Activated naive CD8-positive, alpha-beta T cell treated with anti-CD3 and anti-CD28 coated beads, Interleukin-2, amount 10 ng/mL, durations not matched to agents 7 days and 5 days (primary cell): ENCODE data around the gene ARHGEF4. TPM values are rescaled to one million over a fixed set of nuclear protein-coding genes. Genes with fewer than 3 reads are reported as not detected.

Experiments
- ATAC-seq: fragments of 150-1000 bp; cut with Tn5 transposase; one replicate; pipeline ENCODE4 v1.10.0; 2021; ENCODE audit warnings: low read depth, moderate library complexity
- POLR2A ChIA-PET: fragments of 350-600 bp; sonication (Branson Sonifier 250); formaldehyde crosslinking; loops from one replicate; lab custom pipeline; 2021; ENCODE audit warnings: antibody characterized with exemption; lab: Charles Lee
- DNase-seq: peaks from one replicate; pipeline ENCODE4 v3.0.0; 2021
- H3K27ac Mint-ChIP-seq: one replicate; pipeline ENCODE4 v1.8.0; 2022; ENCODE audit warnings: mild to moderate bottlenecking, mixed read lengths
- H3K27me3 Mint-ChIP-seq: one replicate; pipeline ENCODE4 v1.8.0; 2022; ENCODE audit warnings: mild to moderate bottlenecking, moderate library complexity, mixed read lengths
- H3K36me3 Mint-ChIP-seq: one replicate; pipeline ENCODE4 v1.8.0; 2021; ENCODE audit warnings: mild to moderate bottlenecking, mixed read lengths
- H3K4me1 Mint-ChIP-seq: one replicate; pipeline ENCODE4 v1.8.0; 2021; ENCODE audit warnings: mixed read lengths
- H3K4me3 Mint-ChIP-seq: one replicate; pipeline ENCODE4 v1.8.0; 2022; ENCODE audit warnings: mild to moderate bottlenecking, moderate library complexity, mixed read lengths
- H3K9me3 Mint-ChIP-seq: one replicate; pipeline ENCODE4 v1.8.0; 2021; ENCODE audit warnings: mixed read lengths
- total RNA-seq, 2 experiments: library from RNA; stranded (reverse); gene quantifications; one replicate each; pipeline ENCODE4 v1.2.3, GENCODE V29; 2021

The ARHGEF4 gene
- total RNA-seq, 2 experiments from 2014 or later, result 3.7 to 5.4 TPM

DNA sequence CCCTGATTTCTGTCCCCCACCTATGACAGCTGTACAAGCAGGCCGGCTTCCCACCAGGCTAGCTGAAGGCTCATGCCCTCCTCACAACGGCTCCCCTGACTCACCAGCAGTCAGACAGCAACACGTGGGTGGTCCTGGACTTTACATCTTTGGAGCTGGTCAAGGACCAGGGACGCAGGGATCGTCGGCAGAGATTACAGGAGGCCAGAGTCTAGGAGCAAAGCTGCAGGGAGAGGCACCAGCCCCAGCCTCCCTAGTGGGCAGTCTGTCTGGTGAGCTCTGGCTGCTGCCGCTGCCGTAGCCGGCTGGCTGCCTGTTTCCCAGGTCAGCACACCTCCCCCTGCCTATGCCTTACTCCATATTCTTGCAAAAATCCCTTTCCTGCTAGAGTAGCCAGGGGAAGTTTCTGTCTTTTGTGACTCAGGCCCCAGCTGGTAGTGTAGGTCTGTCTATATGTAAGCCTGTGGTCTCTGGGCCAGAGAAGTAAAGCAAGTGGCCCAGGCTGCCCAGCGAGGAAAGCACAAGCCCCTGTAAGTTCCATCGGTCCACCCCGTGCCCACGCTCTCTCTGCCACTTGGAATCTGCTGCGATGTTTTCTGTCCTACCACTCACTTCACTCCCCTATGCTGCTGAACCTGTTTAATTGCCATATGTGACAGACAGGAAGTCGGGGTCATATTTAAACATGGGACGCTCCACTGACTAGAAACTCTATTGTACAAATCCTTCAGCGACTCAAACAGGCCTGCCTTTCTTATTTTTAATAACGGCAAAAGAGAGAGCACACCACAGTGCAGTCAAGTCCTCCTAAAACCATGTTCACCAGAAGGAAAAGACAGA, 2.4 kb upstream of the ARHGEF4 start:
- no peaks in the 10 kb centered on the region for H3K9me3 Mint-ChIP-seq
- no peak overlapping the region for H3K27ac Mint-ChIP-seq
- POLR2A ChIA-PET, result no interaction called here
- H3K36me3 Mint-ChIP-seq, result no peaks in the 10 kb centered on the region
- peaks cover 44% of the 10 kb centered on the region for H3K27me3 Mint-ChIP-seq
- no peak for ATAC-seq
- H3K4me1 Mint-ChIP-seq, result no peaks in the 10 kb centered on the region
- no peak overlapping the region for H3K4me3 Mint-ChIP-seq
- no peak for DNase-seq

DNA sequence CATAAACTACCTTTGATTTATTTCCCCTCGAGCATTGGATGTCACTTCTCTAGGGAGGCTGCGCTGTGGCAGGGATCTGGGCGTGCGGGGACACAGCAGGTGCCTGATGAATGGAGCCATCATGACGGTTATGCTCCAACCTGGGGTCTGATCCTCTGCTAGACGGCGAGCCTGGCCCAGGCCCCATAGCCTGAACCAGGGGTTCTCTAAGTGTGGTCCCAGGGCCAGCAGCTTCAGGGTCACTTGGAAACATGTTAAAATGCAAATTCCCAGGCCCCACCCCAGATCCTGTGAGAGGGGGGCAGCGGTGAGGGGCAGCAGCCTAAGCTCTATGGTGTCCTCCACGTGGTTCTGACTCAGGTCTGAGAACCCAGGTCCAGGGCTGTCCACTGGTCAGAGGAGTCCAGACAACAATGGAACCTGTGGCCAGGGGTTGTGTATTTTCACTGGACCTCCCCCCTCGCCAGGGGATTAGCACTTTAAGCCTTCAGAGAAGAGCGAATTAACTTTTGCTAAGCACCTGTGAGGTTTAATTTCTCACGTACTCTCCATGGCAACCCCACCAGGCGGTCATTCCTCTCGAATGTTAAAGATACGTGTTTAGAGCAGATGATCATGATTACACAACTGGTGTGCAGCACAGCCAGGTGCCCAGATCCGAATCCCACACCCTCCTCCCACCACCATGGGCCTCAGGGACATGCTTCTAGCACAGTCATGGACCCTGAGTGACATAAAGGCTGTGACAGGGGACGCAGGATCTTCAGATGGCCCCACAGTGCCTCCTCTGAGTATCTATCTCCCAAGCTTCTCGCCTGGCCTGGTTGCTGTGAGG, 1.6 kb upstream of the ARHGEF4 start:
- no peak for DNase-seq
- POLR2A ChIA-PET, result no interaction called here
- H3K4me3 Mint-ChIP-seq, result no peak overlapping the region
- H3K9me3 Mint-ChIP-seq, result no peaks in the 10 kb centered on the region
- H3K4me1 Mint-ChIP-seq, result no peaks in the 10 kb centered on the region
- no peak overlapping the region for H3K27ac Mint-ChIP-seq
- no peaks in the 10 kb centered on the region for H3K36me3 Mint-ChIP-seq
- ATAC-seq, result no peak
- H3K27me3 Mint-ChIP-seq, result peaks cover 46% of the 10 kb centered on the region

DNA sequence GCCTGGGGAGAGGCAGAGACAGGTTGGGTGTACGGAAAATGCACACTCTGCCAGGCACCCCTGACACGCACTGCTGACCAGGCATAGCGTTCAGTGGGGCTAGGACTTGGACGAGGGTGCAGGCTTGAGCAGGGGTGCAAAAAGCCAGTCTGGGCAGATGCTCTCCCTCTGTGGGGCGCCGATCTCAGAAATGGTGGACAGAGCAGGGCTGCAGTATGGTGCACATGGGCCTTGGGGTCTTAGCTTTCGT, 1.0 kb upstream of the ARHGEF4 start:
- POLR2A ChIA-PET, result no interaction called here
- peaks cover 46% of the 10 kb centered on the region for H3K27me3 Mint-ChIP-seq
- no peak overlapping the region for H3K4me3 Mint-ChIP-seq
- H3K4me1 Mint-ChIP-seq, result no peaks in the 10 kb centered on the region
- H3K36me3 Mint-ChIP-seq, result no peaks in the 10 kb centered on the region
- DNase-seq (no peak), ATAC-seq (no peak)
- no peaks in the 10 kb centered on the region for H3K9me3 Mint-ChIP-seq
- H3K27ac Mint-ChIP-seq, result no peak overlapping the region

DNA sequence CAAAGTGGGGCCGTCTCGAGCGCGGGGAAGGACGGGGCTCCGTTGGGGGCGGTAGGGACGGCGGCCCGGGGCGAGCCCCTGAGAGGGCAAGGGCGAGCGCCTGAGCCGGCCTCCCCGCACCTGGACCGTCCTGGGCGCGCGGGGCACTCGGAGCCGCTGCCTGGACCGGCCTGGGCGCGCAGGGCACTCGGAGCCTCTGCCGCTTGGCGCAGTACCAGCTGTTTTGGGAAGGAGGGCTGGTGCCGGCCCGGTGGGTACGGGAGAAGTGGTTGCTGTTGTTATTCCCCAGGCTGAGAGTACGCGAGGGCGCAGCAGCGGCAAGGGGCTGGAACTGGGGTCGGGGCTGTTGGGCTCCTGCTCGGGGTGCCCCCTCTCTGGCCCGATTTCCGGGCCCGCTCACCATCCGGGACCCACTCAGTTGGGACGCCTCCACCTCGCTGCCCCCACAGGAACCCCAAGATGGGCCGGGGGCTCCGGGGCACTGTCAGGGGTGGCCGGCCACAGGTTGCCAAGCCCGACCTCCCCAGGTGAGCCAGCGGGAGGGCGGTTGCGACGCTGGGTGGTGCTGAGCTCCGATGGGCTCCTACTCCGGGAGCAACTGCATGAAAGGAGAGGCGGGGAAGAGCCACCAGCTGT, 579 bp downstream of the ARHGEF4 start:
- no peak for DNase-seq
- Mint-ChIP-seq H3K4me3 (no peak overlapping the region), H3K4me1 (no peaks in the 10 kb centered on the region), H3K9me3 (no peaks in the 10 kb centered on the region), H3K36me3 (no peaks in the 10 kb centered on the region), H3K27ac (no peak overlapping the region), H3K27me3 (peaks cover 53% of the 10 kb centered on the region)
- ATAC-seq, result no peak
- POLR2A ChIA-PET, result no interaction called here

DNA sequence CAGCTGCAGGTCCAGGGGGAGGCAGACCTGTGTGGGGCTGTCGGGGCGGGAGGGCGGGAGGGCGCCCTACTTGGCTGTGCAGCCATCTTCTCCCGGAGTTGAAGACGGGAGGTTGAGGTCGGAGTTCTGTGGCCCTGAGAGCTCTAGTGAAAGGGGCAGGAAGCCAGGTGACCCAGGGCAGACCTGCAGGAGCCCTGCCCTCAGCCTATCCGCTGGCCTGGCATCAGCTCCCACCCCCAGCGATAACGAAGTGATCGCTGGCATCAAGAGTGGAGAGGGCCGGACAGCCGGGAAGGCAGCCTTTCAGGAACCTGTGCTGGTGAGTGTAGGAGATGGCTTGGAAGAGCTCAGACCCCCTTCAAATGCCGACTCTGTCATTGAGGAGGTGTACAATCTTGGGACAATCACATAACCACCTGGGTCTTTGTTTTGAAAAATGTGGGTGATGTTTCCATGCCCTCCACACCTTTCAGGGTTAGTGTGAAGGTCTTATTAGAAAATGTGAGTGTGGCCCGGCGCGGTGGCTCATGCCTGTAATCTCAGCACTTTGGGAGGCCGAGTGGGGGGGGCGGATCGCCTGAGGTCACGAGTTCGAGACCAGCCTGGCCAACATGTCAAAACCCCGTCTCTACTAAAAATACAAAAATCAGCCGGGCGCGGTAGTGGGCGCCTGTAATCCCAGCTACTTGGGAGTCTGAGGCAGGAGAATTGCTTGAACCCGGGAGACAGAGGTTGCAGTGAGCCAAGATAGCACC, 1.3 kb downstream of the ARHGEF4 start:
- no peaks in the 10 kb centered on the region for H3K9me3 Mint-ChIP-seq
- POLR2A ChIA-PET, result no interaction called here
- no peak for DNase-seq
- H3K27ac Mint-ChIP-seq, result no peak overlapping the region
- ATAC-seq, result no peak
- H3K27me3 Mint-ChIP-seq, result peaks cover 49% of the 10 kb centered on the region
- no peaks in the 10 kb centered on the region for H3K4me1 Mint-ChIP-seq
- H3K36me3 Mint-ChIP-seq, result no peaks in the 10 kb centered on the region
- no peak overlapping the region for H3K4me3 Mint-ChIP-seq

DNA sequence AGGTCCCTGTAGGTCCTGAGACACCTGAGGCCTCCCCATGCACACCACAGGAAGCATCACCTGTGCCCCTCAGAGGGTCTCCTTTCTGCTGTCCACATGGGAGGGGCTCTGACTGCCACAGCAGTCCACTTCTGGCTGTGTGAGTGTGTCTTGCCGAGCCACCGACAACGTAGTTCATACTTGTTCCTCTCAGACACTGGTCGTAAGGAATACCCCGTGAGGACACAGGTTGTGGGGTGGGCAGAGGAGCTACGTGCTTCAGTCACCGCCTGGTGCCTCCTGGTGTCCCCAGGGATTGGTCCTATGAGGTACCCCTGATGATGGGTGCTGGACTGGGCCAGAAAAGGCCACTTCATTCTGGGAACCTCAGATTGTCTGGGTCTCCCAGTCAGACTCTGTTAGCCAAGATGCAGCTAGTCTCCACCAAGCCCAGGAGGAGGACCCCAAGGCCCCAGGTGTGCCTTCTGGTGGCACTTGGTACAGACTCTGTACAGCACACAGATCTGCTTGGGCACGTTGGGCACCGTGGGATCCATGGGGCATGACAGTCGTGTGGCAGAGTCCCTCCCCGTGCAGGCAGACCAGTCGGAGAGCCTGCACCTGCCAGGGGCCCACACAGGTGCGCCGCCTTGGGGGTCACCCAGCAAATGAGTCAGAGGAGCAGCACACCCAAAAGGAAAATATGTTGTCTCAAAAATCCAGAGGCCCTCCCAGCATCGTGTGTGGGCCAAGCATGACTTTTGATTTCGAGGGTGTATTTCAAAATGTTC, 2.5 kb downstream of the ARHGEF4 start:
- no peak overlapping the region for H3K4me3 Mint-ChIP-seq
- peaks cover 49% of the 10 kb centered on the region for H3K27me3 Mint-ChIP-seq
- POLR2A ChIA-PET, result no interaction called here
- H3K27ac Mint-ChIP-seq, result no peak overlapping the region
- no peak for DNase-seq
- no peak for ATAC-seq
- no peaks in the 10 kb centered on the region for H3K9me3 Mint-ChIP-seq
- H3K36me3 Mint-ChIP-seq, result no peaks in the 10 kb centered on the region
- no peaks in the 10 kb centered on the region for H3K4me1 Mint-ChIP-seq

DNA sequence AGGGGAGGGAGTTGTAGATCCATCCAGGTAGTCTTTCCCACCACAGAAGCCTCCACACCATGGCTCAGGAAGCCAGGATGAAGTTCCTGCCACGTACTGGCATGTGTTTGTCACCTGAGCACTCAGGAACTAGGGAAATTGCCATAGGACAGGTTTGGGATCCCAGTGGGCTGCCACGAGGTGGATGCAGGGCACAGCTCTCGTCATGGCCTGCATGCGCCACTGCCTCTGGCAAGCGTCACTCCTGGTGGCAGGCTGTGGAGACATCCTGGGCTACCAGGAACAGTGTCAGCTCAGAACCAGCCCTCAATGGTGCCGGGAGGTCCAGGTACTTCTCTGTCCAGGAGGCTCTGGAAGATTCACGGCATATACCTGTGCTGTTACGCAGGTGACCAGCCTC, 3.8 kb downstream of the ARHGEF4 start:
- Mint-ChIP-seq H3K36me3 (no peaks in the 10 kb centered on the region), H3K27ac (no peak overlapping the region), H3K9me3 (no peaks in the 10 kb centered on the region), H3K27me3 (peaks cover 41% of the 10 kb centered on the region), H3K4me3 (no peak overlapping the region), H3K4me1 (no peaks in the 10 kb centered on the region)
- POLR2A ChIA-PET, result interaction anchor here (1.6 kb wide), 1 partner anchor 43 kb away, joined by 4 read pairs; no protein-coding TSS in a partner anchor
- ATAC-seq (no peak), DNase-seq (no peak)

DNA sequence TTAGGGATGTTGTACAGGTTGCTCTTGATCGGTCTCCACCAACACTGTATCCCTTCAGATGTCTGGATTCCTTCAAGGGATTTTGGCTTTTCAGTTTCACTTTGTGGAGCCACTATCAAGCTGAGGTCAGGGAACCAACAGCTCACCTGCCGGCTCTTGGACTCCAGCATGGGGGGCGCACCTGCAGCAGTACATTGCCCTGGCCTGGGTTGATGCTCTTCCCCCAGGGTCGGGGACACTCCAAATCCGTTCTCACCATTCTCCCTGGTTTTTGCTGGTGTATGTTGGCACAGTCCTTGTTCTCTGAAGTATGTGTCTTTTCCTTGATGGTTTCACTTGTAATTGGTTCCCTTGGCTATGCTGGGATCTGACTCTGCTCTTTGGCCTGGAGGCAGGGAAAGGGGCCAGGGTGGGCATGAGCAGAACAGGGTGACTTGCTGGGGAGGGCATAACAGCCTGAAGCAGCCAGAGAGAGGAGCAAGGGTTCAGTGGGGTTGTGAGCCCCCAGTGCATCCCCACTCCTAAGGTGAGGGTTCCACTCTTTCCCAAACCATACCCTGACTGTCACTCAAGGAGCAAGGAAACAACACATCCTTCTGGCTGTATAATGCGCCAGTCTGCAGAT, 5.1 kb downstream of the ARHGEF4 start:
- no peaks in the 10 kb centered on the region for H3K9me3 Mint-ChIP-seq

DNA sequence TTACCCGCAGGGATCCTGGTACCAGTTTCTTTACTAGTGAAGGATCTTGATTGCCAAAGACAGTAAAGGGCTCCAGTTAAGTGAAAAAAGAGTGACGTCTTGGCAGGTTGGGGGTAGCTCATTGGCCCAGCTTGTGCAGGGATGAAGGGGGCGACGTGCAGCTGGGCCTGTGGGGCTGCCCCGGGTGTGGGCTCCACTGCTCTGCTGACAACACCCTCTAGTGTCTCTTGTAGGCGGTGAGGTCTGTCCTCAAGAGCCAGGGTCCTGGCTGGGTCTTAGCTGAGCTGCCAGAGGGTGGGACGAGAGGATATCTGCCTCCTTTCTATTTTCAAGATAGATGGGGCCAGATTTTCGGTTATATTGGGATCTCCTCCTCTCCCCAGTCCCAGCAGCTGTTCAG, 6.1 kb downstream of the ARHGEF4 start:
- peaks cover 28% of the 10 kb centered on the region for H3K27me3 Mint-ChIP-seq
- H3K4me3 Mint-ChIP-seq, result no peak overlapping the region
- H3K4me1 Mint-ChIP-seq, result no peaks in the 10 kb centered on the region
- POLR2A ChIA-PET, result no interaction called here
- ATAC-seq (no peak), DNase-seq (no peak)
- H3K9me3 Mint-ChIP-seq, result no peaks in the 10 kb centered on the region
- no peak overlapping the region for H3K27ac Mint-ChIP-seq
- H3K36me3 Mint-ChIP-seq, result no peaks in the 10 kb centered on the region

More for the DNA sequence above, 5.1 kb downstream of the ARHGEF4 start:
- Mint-ChIP-seq H3K36me3 (no peaks in the 10 kb centered on the region), H3K27me3 (peaks cover 30% of the 10 kb centered on the region), H3K27ac (no peak overlapping the region), H3K4me1 (no peaks in the 10 kb centered on the region), H3K4me3 (no peak overlapping the region)
- no peak for ATAC-seq
- POLR2A ChIA-PET, result no interaction called here
- DNase-seq, result no peak

DNA sequence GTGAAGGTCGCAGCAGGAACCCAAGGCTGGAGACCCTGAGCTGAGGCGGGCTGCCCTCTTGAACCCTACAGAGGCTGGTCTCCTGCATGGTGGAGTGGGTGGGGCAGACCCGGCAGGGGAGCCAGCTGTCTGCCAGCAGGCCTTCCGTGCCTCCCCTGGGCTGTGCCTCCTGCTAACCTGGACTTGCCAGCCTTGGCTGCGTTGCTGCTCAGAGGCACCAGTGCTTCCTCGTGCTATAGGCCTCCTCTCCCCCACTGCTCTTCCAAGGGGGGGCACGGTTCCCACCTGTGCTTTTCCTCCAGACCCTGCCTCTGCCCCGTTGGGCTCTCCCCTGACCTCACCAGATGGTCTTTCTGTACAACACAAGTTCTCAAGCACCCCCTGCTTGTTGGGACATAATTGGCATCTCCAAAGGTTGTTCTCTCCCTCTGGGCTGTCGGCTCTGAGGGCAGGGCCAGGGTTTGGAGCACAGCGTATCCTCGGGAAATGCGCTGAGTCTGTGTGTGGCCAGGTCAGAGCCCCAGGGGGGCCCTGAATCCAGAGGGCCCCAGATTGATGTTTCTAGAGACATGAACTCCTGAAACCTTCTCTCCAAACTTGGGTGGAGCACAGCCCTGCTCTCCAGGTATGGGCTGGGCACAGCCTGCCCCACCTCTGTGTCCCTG, 6.7 kb downstream of the ARHGEF4 start:
- Mint-ChIP-seq H3K27ac (no peak overlapping the region), H3K4me3 (no peak overlapping the region), H3K27me3 (peaks cover 21% of the 10 kb centered on the region), H3K4me1 (no peaks in the 10 kb centered on the region), H3K36me3 (no peaks in the 10 kb centered on the region), H3K9me3 (no peaks in the 10 kb centered on the region)
- DNase-seq (no peak), ATAC-seq (no peak)
- POLR2A ChIA-PET, result no interaction called here

DNA sequence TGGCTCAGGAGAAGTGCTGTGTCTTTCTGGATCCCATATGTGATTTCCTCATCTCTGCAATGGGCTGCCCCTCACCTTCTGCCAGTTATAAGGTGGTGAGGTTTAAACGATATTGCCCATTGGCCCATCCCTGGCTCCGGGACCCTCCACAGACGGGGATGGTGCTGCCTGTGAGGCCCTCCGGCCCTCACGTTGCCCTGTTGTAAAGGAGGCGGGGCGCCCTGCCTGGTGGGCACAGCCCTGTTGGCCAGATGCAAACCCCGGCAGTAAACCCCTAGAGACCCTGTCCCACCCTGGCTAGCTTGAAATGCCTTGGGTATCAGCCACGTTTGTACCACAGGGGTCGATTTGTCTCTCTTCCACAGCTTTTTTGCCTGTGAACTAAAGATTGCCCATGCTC, 7.4 kb downstream of the ARHGEF4 start:
- no peak for ATAC-seq
- no peaks in the 10 kb centered on the region for H3K9me3 Mint-ChIP-seq
- H3K4me1 Mint-ChIP-seq, result no peaks in the 10 kb centered on the region
- no peak for DNase-seq
- H3K27ac Mint-ChIP-seq, result no peak overlapping the region
- H3K4me3 Mint-ChIP-seq, result no peak overlapping the region
- peaks cover 14% of the 10 kb centered on the region for H3K27me3 Mint-ChIP-seq
- POLR2A ChIA-PET, result no interaction called here
- no peaks in the 10 kb centered on the region for H3K36me3 Mint-ChIP-seq

DNA sequence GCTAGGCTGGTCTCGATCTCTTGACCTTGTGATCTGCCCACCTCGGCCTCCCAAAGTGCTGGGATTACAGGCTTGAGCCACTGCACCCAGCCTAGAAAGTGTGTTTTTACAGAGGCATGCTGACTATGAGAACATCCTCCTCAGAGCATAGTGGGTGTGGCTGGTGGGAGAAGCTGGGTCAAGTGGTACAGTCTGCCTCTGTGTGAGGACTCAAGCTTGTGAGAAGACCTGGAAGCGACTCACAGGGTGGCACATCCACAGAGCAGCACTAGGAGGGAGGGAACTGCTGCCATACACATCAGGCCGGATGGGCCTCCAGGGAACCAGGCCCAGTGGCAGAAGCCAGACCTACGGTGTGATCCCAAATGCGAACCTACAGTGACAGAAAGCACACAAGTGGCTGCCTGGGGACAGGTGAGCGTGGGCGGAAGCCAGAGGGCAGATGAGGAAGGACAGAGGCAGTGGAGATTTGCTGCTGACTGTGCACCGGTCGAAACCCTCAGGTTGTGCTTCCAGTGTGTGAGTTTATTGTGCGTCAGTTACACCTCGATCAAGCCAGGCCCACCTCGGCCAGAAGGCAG, 8.9 kb downstream of the ARHGEF4 start:
- Mint-ChIP-seq H3K4me1 (peaks cover 2% of the 10 kb centered on the region), H3K4me3 (no peak overlapping the region), H3K36me3 (no peaks in the 10 kb centered on the region), H3K27ac (no peak overlapping the region), H3K27me3 (peaks cover 8% of the 10 kb centered on the region), H3K9me3 (no peaks in the 10 kb centered on the region)
- DNase-seq, result no peak
- no peak for ATAC-seq
- POLR2A ChIA-PET, result no interaction called here
